Camera-type eye (tissue), 1 donor: ENCODE measurements around the gene IL20. TPM values are rescaled to one million over a fixed set of nuclear protein-coding genes. Genes with fewer than 3 reads are reported as not detected.

ENCODE experiments used
- total RNA-seq: library from RNA; depleted of rRNA; stranded (reverse); fragments of >200 nt; gene quantifications from one replicate; pipeline ENCODE4 v1.2.3, GENCODE V29; 2014

Gene IL20, protein sequence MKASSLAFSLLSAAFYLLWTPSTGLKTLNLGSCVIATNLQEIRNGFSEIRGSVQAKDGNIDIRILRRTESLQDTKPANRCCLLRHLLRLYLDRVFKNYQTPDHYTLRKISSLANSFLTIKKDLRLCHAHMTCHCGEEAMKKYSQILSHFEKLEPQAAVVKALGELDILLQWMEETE
- not detected for total RNA-seq

DNA sequence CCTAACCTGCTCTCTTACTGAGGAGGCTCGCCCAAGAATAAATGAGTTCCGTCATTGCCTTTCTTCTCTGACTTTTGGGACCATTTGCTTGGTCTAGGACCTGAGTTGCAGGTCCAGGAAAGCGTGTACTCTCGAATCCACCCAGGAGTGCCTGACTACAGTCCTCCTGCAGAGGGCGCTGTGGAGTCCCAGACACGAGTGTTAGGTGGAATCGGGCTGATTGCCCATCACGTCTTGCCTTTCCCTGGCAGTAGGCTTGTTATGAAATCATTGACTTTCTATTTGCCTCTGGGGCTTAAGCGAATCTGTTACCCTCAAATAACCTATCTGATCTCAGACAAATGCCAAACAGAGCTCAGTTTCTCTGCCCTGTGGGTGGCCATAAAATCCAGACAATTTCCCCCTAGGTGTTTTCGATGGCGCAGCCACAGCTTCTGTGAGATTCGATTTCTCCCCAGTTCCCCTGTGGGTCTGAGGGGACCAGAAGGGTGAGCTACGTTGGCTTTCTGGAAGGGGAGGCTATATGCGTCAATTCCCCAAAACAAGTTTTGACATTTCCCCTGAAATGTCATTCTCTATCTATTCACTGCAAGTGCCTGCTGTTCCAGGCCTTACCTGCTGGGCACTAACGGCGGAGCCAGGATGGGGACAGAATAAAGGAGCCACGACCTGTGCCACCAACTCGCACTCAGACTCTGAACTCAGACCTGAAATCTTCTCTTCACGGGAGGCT is at the start of gene IL20:
TSS of gene IL20 (plus strand) at position 685 of the 733 bp plus-strand sequence. CDS start 230 bp downstream, outside the sequence.

DNA sequence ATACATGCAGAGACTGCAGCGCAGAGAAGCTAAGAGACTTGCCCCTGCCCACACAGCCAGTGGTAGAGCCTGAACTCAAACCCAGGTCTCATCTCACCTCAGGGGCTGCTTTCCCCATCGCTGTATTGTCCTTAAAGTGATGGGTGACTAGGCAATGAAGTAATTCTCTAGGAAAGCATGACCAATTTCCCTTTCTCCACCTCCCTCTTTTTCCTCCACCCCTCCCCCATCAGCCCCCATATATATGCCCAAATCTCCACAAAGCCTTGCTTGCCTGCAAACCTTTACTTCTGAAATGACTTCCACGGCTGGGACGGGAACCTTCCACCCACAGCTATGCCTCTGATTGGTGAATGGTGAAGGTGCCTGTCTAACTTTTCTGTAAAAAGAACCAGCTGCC is 31.8 kb downstream of the IL20 start, which contains the start of gene IL24:
TSS of gene IL24 (plus strand) at position 269 of the 400 bp plus-strand sequence. CDS start 390 bp downstream, outside the sequence.

Other genes with a start within 250 kb of the IL20 start
- gene DYRK3, start 230.1 kb upstream of the IL20 start, total RNA-seq = 29.7 TPM
- 22.0 TPM for gene MAPKAPK2, start 180.7 kb upstream of the IL20 start, total RNA-seq
- gene IL19, start 94.8 kb upstream of the IL20 start, total RNA-seq = not detected
- not detected for gene IL10, start 93.1 kb upstream of the IL20 start, total RNA-seq
- gene IL24, start 31.8 kb downstream of the IL20 start, total RNA-seq = not detected
- gene FCMR, start 56.3 kb downstream of the IL20 start, total RNA-seq = 1.3 TPM
- 23.3 TPM for gene PIGR, start 80.8 kb downstream of the IL20 start, total RNA-seq
- not detected for gene FCAMR, start 104.8 kb downstream of the IL20 start, total RNA-seq
- 2.9 TPM for gene C1orf116, start 167.1 kb downstream of the IL20 start, total RNA-seq
- 20.8 TPM for gene YOD1, start 185.6 kb downstream of the IL20 start, total RNA-seq
- gene PFKFB2, start 187.7 kb downstream of the IL20 start, total RNA-seq = 10.4 TPM
- gene C4BPB, start 223.2 kb downstream of the IL20 start, total RNA-seq = 0.60 TPM
- gene C4BPA, start 238.6 kb downstream of the IL20 start, total RNA-seq = not detected